Measurements from ENCODE around the gene TRABD2B.

Gene TRABD2B

GRCh38 chr1:47991187-47991586, 6.0 kb downstream of the TRABD2B start:
- no peak for DNase-seq

GRCh38 chr1:47990286-47990685, 6.9 kb downstream of the TRABD2B start:
- no peak for DNase-seq

GRCh38 chr1:47987601-47988000, 9.6 kb downstream of the TRABD2B start:
- no peak for DNase-seq

- no peak for DNase-seq
Measured at GRCh38 chr1:47986761-47987200, 10.4 kb downstream of the TRABD2B start.

- DNase-seq = no peak
Measured at GRCh38 chr1:47985018-47985417, 12.2 kb downstream of the TRABD2B start.

GRCh38 chr1:47984175-47984789, 12.9 kb downstream of the TRABD2B start:
- no peak for DNase-seq

GRCh38 chr1:47983691-47984090, 13.5 kb downstream of the TRABD2B start:
- no peak for DNase-seq

- no peak for DNase-seq
Measured at GRCh38 chr1:47981667-47982350, 15.4 kb downstream of the TRABD2B start.

GRCh38 chr1:47980501-47980900, 16.7 kb downstream of the TRABD2B start:
- DNase-seq = no peak

- no peak for DNase-seq
Measured at GRCh38 chr1:47979724-47980123, 17.5 kb downstream of the TRABD2B start.

- no peak for DNase-seq
Measured at GRCh38 chr1:47978486-47978885, 18.7 kb downstream of the TRABD2B start.

GRCh38 chr1:47976728-47977127, 20.5 kb downstream of the TRABD2B start:
- DNase-seq = no peak

GRCh38 chr1:47976267-47976666, 20.9 kb downstream of the TRABD2B start:
- no peak for DNase-seq

- no peak for DNase-seq
Measured at GRCh38 chr1:47975302-47975921, 21.8 kb downstream of the TRABD2B start.

GRCh38 chr1:47972864-47973432, 24.2 kb downstream of the TRABD2B start:
- no peak for DNase-seq

- DNase-seq = no peak
Measured at GRCh38 chr1:47971385-47972160, 25.6 kb downstream of the TRABD2B start.

GRCh38 chr1:47970882-47971281, 26.3 kb downstream of the TRABD2B start:
- DNase-seq = no peak

- no peak for DNase-seq
Measured at GRCh38 chr1:47969478-47969877, 27.7 kb downstream of the TRABD2B start.

- no peak for DNase-seq
Measured at GRCh38 chr1:47968556-47968888, 28.7 kb downstream of the TRABD2B start.

GRCh38 chr1:47967864-47968555, 29.2 kb downstream of the TRABD2B start:
- DNase-seq = no peak

- no peak for DNase-seq
Measured at GRCh38 chr1:47965816-47966215, 31.4 kb downstream of the TRABD2B start.

- DNase-seq = no peak
Measured at GRCh38 chr1:47964636-47965035, 32.5 kb downstream of the TRABD2B start.
